GM18511 (cell line): ENCODE measurements around the gene RAE1.
"Not testable (repeated sequence)": the region's sequence is repeated elsewhere in the genome, so short reads cannot be mapped to it uniquely, and the experiment has no call there.

Experiments
- ATAC-seq: cut with Tn5 transposase; IDR thresholded peaks from one replicate; pipeline ENCODE4 v1.9.1; 2021; ENCODE audit warnings: mild to moderate bottlenecking, moderate library complexity; ENCODE audit not compliant: unreplicated experiment

RAE1 gene

DNA sequence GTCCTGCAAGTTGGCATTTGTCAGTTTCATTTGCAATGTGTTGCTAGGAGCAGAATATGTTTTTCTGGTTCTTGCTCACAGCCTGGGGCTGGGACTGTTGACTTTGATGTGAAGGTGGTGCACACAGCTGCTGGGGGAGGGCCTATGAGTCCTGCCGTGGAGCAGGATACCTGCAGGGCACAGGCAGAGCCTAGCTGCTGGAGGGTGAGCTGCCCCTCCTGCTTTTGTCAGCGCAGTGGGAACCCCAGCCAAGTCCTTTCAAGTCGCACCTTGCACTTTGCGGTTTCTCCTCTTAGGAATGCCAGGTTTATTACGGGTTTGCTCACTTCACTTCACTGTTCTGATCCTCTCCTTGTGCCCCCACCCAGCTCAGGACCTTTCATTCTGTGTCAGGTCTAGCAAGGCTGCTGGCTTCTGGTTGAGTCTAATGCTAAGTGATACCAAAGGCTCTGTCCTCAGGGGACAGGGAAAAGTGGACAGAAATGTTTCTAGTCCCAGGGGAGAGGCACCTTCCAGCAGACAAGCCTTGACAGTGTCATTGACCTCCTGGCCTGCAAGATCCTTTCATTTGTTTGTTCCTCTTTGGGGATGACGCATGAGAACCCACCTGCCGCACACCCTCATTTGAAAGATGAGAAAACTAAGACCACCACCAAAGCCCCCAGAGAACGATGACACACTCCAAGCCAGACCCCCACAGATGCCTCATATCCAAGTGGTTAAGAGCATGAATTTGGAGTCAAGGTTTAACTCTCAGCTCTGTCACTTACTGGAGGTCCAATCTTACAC lies 24.2 kb upstream of the RAE1 start:
- ATAC-seq = no peak

- no peak for ATAC-seq
These were observed 23.2 kb upstream of the RAE1 start for GRCh38 chr20:57327820-57328219.

DNA sequence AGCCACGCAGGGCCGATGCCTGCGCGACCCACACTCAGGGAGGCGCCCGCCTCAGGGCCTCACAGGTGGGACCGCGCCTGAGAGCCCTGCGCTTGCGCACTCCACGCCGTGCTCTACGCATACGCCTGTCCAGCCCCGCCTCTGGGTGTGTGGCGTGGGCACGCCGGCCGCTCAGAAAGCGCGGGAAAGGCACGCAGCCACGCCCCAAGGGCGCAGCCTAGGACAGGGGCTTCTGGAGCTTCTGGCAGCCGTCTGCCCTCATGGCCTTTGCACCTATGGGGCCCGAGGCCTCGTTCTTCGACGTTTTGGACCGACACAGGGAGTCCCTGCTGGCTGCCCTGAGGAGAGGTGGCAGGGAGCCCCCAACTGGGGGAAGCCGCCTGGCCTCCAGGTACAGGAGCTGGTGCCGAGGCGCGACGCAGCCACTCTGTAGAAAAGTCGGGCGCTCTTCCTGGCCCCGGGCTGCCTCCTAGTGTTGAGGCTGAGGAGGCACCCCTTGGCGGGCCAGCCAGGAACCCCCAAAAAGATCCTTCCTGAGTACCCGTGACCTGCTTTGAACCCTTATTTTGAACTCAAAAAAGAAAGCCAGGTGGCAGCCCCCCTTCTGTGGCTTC lies 21.3 kb upstream of the RAE1 start, which contains the start of gene SPO11:
Gene SPO11 (plus strand): TSS at position 196 of the 614 bp plus-strand sequence. CDS start 65 bp downstream, at position 261.
- no peak for ATAC-seq

GRCh38 chr20:57330998-57331397 lies 20.1 kb upstream of the RAE1 start:
- ATAC-seq = no peak

GRCh38 chr20:57332105-57333089 lies 18.7 kb upstream of the RAE1 start:
- ATAC-seq = no peak

DNA sequence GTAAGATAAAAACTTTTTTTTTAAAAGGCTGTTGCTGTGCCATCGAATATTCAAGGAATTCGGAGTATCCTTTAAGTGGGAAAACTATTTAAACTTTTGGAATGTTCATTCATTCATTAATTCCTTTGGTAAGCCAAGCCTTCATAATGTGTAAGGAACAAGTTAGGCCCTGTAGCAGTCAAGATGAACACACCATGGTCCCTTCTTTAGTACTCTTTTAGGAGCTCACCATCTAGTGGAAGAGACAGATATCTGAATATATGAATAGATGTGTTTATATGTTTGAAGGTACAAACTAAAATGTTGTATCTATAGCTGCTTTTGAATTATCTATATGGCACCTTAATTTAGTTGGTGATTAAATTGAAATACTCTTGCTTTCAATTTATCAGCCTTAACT lies 15.7 kb upstream of the RAE1 start:
- ATAC-seq = no peak

DNA sequence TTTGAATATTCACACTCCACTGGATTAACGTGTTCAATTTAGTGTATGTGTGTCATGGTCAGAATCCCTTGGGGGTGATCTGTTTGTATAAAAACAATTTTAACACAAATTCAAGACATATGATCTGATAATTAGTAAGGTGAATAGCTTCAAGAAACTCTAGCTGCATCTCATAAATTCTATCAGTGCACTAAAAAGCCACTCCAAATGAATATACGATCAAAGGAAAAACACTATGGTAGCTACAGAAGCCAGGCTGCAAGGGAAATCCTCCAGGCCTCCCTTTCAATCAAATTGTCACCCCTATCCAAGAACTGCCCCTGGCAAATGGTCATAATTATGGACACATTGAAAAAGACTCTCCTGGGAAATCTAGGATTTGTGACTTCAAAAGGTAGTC lies 9.4 kb upstream of the RAE1 start:
- ATAC-seq = no peak

- no peak for ATAC-seq
These were observed 8.2 kb upstream of the RAE1 start for GRCh38 chr20:57342829-57343228.

GRCh38 chr20:57346477-57346876 lies 4.6 kb upstream of the RAE1 start:
- ATAC-seq = no peak

- no peak for ATAC-seq
These were observed 3.7 kb upstream of the RAE1 start for GRCh38 chr20:57347393-57347792.

DNA sequence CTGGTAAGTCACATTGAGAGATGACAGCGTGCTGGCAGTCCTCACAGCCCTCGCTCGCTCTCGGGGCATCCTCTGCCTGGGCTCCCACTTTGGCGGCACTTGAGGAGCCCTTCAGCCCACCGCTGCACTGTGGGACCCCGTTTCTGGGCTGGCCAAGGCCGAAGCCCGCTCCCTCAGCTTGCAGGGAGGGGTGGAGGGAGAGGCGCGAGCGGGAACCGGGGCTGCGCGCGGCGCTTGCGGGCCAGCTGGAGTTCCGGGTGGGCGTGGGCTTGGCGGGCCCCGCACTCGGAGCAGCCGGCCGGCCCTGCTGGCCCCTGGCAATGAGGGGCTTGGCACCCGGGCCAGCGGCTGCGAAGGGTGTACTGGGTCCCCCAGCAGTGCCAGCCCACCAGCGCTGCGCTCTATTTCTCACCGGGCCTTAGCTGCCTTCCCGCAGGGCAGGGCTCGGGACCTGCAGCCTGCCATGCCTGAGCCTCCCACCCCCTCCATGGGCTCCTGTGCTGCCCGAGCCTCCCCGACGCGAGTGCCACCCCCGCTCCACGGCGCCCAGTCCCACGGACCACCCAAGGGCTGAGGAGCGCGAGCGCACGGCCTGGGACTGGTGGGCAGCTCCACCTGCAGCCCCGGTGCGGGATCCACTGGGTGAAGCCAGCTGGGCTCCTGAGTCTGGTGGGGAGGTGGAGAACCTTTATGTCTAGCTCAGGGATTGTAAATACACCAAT lies 2.7 kb upstream of the RAE1 start:
- ATAC-seq = not testable (repeated sequence)

DNA sequence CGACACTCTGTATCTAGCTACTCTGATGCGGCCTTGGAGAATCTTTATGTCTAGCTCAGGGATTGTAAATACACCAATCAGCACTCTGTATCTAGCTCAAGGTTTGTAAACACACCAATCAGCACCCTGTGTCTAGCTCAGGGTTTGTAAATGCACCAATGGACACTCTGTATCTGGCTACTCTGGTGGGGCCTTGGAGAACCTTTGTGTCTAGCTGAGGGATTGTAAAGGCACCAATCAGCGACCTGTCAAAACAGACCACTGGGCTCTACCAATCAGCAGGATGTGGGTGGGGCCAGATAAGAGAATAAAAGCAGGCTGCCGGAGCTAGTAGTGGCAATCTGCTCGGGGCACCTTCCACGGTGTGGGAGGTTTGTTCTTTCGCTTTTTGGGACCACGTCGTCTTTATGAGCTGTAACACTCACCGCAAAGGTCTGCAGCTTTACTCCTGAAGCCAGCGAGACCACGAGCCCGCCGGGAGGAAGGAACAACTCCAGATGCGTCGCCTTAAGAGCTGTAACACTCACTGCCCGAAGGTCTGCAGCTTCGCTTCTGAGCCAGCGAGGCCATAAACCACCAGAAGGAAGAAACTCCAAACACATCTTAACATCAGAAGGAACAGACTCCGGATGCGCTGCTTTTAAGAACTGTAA lies 2.0 kb upstream of the RAE1 start:
- not testable (repeated sequence) for ATAC-seq

GRCh38 chr20:57350081-57350710 lies 859 bp upstream of the RAE1 start:
- no peak for ATAC-seq

- not testable (repeated sequence) for ATAC-seq
These were observed 371 bp upstream of the RAE1 start for GRCh38 chr20:57350726-57351041.

DNA sequence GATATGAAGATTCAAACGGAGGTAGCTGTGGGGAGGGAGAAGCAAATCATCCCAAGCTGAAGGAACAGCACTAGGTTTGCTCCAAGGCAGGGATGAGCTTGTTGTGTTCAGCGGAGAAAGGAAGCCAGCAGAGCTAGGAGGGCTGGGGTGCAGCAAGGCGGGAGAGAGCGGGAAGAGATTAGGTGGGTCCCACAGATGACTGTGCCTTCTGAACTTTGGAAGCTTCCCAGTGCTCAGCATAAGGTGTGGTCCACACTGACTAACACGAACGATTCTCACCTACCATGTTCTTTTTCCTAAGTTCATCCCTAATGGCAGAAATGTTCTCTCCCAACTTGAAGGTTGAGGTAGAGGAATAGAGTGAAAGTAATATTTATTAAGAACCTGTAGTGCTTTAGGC lies 1.2 kb downstream of the RAE1 start:
- ATAC-seq = no peak

DNA sequence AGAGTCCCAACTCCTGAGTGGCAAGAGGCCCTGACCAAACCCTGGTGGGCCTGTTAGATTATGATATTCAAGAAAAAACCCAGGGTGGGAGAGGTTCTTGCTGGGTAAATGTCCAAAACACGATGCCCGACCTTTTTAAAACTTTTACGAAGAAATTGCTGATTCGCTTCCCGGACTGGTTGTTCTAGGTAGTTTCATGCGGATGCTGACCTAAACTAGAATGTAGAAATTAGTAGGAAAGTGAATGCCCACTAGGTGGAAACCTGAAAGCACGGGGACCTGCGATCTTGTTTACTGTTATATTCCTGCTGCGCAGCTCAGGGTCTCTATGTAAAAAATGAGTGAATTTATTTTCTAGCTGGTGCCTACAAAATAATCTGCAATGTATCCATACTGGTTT lies 2.3 kb downstream of the RAE1 start:
- no peak for ATAC-seq

DNA sequence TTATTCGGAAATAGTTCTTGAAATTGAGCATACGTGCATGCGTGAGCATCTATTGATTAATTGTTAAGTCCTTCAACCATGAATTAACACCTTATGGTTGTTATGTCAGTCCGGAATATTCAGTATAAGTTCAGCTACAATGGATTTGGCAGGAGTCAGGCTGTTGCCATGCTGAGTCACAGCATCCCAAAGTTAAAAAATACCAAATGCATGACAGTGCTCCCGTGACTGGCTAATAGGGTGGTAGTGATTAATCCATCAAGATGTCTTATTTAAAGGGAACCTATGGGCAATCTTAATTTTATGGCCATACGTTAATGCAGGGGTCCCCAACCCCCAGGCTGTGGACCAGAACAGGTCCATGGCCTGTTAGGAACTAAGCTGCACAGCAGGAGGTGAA lies 10.5 kb downstream of the RAE1 start:
- no peak for ATAC-seq

- no peak for ATAC-seq
These were observed 13.4 kb downstream of the RAE1 start for GRCh38 chr20:57364451-57364850.

- no peak for ATAC-seq
These were observed 18.5 kb downstream of the RAE1 start for GRCh38 chr20:57369596-57369995.

- ATAC-seq = no peak
These were observed 19.3 kb downstream of the RAE1 start for GRCh38 chr20:57370316-57370715.
